GM12864 (cell line): ENCODE data around the gene ACAD10.
"Not testable (repeated sequence)": the region's sequence is repeated elsewhere in the genome, so short reads cannot be mapped to it uniquely, and the experiment has no call there.

Source experiments
- DNase-seq: peaks from one replicate; pipeline ENCODE4 v3.0.0-alpha.2; 2011; ENCODE audit warnings: low read depth
- H3K4me3 ChIP-seq: 2 replicates; pipeline ENCODE4 v1.5.1; 2011; ENCODE audit warnings: mild to moderate bottlenecking, low read depth, low read length, control low read depth
- CTCF ChIP-seq: IDR thresholded peaks from 2 replicates; pipeline ENCODE4 v1.5.1; 2011; ENCODE audit warnings: low read depth, mild to moderate bottlenecking, moderate library complexity, low read length, control low read depth, inconsistent platforms; ENCODE audit errors: missing control alignments

The ACAD10 gene

GRCh38 chr12:111664961-111665865 is 20.6 kb upstream of the ACAD10 start:
- no peak for TF ChIP-seq CTCF
- no peak overlapping the region for H3K4me3 ChIP-seq
- no peak for DNase-seq

DNA sequence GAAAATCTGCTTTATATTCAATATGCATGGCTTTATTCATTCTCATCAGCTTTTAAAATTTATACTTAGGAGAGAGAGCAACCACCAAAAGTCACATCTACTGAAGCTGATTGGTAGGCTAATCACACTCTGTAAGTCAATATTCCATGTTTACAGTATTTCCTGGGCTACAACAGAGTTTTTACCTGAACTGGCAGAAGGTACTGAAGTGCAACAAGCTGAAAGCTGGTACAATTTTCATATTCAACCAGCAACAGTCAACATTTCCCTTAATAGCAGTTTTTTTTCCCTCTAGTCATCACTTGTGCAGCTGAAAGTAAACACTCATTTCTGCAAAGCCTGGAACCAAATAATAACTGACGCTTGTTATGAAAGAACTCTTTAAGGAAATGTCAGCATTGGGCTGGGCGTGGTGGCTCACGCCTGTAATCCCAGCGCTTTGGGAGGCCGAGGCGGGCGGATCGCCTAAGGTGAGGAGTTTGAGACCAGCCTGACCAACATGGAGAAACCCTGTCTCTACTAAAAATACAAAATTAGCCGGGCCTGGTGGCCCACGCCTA is 13.0 kb upstream of the ACAD10 start:
- TF ChIP-seq CTCF = no peak
- H3K4me3 ChIP-seq = no peak overlapping the region
- DNase-seq = no peak

GRCh38 chr12:111673503-111673902 is 12.3 kb upstream of the ACAD10 start:
- no peak overlapping the region for H3K4me3 ChIP-seq
- TF ChIP-seq CTCF = peak; percentile 26
- DNase-seq = no peak

DNA sequence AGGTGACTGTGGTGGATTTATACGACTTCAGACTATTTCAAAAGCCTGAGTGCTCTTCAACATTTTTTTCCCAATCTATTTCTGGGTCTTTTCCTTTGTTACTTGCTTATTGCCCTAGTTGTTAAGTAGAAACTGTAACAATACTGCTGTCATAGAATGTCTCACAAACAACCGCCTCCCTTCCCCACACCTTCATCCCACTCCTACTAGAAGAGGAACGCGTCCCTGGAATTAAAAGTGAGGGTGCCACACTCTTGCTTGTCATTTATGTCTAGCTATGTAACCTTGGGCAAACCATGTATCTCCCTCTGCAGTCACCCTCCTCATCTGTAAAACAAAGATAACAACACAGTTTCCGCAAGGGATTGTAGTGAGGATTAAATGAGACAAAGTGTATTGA is 8.7 kb upstream of the ACAD10 start:
- no peak for TF ChIP-seq CTCF
- no peak overlapping the region for H3K4me3 ChIP-seq
- no peak for DNase-seq

DNA sequence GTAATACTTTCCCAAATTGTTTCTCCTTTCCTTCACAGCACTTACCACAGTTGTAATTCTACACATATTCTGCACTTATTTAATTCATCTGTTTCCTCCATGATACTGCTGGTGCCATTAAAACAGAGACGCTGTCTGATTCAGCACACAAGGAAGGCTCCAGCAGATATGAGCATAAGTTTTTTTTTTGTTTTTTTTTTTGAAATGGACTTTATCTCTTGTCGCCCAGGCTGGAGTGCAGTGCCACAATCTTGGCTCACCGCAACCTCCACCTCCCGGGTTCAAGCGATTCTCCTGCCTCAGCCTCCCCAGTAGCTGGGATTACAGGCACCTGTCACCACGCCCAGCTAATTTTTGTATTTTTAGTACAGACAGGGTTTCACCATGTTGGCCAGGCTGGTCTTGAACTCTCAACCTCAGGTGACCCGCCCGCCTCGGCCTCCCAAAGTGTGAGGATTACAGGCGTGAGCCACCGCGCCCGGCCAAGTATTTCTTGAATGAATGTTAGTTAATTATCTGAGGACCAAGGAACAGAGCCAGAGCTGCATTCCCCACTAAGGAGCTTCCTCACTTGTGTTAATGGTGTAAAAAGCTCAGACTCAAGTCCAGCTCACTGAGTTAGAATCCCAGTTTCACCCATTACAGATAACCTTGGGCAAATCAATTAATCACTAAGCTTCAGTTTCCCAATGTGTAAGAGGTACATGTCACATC is 1.2 kb upstream of the ACAD10 start:
- peak overlapping the region; percentile 91 for H3K4me3 ChIP-seq
- not testable (repeated sequence) for DNase-seq

- peak overlapping the region; percentile 91 for H3K4me3 ChIP-seq
- no peak for TF ChIP-seq CTCF
- no peak for DNase-seq
Measured at GRCh38 chr12:111685322-111685810, 487 bp upstream of the ACAD10 start.

DNA sequence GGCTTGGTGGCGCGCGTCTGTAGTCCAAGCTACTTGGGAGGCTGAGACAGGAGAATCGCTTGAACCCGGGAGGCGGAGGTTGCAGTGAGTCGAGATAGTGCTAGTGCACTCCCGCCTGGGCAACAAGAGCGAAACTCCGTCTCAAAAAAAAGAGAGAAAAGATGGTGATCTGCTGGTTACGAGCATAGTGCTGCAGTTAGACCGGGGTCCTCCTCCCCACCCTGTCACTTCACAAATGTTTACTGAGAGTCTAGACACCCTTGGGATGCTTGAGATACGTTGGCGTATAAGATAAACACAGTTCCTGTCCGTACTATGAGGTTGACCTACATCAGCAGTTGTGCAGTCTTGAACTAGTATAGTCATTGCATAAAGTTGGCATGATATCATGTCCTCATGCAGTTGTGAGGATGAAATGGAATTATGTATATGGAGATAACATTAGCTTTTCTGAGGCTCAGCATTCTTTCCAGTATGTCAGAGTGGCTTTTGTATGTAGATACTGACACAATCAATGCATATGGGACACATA is 787 bp downstream of the ACAD10 start:
- DNase-seq = no peak
- TF ChIP-seq CTCF = no peak
- peak overlapping the region; percentile 91 for H3K4me3 ChIP-seq
